ENCODE data around the gene SLC49A3.
"Not testable (repeated sequence)": the region's sequence is repeated elsewhere in the genome, so short reads cannot be mapped to it uniquely, and the experiment has no call there.

The SLC49A3 gene

DNA sequence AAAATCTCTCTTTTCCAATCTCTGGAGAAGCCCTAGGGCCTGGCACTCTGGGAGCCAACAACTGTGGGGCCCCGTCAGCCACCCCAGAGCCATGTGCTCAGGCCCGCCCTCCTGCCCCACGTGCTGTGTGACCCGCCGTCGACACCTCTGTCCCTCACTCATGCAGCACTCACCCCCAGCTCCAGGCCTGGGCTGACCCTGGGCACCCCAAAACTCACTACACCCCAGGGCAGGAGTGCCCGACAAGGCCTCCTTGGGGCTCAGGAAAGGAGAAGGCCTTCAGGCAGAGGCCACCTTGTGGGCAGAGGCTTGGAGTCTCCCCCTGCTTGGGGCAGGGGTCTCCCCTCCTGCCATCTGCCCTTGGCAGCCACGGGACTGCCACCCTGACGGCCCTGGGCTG, 8.9 kb downstream of the SLC49A3 start:
- DNase-seq: no peak

DNA sequence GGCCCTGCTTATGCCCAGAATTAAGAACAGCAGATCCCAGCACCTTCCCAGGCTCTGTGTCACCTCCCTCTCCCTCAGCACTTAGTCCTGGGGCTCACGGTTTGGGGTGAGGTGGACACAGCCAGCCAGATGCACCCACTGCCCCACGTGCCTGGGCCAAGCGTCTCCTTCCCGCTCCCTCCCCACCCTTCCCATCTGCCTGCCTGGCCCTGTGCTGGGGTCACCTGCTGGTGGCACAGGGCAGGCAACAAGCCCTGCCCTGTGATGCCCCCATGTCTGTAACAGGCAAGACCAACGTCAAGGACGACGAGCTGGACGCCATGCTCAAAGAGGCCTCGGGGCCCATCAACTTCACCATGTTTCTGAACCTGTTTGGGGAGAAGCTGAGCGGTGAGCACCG, 9.3 kb downstream of the SLC49A3 start:
- no peak for DNase-seq

DNA sequence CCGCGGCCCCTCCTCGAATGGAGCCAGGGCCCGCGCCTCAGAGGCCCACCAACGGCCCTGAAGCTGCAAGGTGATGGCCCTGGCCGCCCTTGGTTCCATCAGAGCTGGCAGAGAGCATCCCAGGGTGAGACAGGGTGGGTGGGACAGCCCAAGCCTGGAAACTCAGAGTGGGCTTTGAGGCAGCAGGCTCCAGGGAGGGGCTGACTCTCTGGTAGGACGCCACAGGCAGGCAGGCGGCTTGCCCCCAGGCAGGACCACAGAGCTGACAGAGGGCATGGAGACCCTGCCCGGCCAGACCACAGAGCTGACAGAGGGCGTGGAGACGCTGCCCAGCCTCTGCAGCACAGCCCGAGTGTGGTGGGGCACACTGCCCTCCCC, 9.9 kb downstream of the SLC49A3 start:
- DNase-seq: no peak

DNA sequence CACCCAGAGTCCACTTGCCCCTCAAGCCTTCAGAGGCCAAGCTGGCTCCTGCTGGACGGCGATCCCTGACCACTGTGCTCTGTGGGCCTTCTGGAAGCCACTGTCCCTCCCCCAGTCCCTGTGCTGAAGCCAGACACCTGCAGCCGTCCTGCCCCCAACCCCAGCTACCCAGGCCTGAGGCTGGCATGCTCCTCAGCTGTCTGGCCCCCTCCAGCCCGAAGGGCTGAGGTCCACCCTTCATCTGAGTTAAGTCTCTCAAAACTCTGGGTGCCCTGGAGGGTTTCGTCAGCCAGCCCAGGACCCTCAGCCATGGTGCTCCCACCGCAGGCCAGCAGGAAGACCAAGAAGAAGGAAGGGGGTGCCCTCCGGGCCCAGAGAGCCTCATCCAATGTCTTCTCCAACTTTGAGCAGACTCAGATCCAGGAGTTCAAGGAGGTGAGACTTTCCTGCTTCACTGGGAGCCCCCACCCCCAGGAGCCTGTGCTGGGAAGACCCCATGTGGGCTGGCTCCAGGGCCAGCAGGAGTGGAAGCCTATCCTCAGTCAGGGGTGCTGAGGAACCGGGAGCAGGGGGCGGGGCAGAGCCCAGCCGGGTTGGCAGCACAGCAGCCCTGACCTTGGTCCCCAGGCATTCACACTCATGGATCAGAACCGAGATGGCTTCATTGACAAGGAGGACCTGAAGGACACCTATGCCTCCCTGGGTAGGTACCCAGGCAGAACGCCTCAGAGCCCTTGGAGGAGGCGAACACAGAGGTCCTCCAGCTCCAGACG, 10.4 kb downstream of the SLC49A3 start:
- no peak for DNase-seq

DNA sequence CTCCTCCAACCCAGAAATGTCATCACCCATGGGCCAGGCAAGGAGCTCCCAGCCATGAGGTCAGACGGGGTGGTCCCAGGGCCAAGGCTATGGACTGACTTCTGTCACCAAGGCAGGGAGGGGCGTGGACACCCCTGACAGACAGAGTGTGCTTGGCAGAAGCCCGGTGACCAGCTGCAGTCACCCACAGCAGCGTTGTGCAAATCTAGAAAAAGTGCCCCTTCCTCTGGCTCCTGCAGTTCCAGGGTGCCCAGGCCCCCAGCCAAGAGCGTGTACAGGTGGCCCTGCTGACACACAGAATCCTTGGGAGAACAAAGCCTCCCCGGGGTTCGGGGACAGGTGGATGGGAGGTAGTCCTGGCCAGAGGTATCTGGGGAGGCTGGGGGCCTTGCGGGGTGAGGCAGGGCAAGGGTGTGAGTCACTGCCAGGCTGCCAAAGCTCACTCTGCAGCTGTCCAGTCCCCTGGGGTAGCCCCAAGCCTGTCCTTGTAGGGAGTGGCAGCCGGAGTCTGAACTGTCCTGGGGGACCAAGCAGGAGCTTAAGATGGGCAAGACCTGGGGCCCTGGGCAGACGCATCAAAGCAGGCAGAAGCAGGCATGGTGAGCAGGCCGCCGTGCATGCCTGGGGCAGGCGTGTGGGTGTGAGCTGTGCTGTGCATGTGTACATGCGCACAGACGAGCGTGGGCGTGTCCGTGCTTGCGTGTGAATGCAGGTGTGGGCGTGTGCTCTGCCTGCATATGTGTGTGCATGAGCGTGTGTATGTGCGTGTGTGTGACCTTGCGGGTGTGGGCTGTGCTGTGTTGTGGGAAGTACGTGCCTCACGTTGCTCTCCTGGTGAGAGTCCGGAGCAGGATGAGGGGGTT, 11.3 kb downstream of the SLC49A3 start:
- DNase-seq: no peak

DNA sequence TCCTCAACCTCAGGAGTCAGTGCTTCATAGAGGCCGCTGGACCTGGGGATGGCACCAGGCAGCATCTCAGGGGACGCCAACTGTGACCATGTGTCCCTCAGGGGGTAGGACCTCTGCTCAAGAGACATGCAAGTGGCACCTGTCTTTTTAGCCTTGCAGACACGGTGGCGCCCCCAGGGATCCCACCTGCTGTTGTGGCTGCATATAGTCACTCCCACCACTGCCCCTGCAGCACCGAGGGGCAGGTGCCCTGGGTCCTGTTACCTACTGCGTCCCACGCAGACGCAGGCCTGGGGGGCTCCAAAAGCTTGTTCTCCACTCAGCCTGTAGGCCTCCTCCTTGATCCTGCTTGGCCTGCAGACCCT, 12.1 kb downstream of the SLC49A3 start:
- DNase-seq: no peak

DNA sequence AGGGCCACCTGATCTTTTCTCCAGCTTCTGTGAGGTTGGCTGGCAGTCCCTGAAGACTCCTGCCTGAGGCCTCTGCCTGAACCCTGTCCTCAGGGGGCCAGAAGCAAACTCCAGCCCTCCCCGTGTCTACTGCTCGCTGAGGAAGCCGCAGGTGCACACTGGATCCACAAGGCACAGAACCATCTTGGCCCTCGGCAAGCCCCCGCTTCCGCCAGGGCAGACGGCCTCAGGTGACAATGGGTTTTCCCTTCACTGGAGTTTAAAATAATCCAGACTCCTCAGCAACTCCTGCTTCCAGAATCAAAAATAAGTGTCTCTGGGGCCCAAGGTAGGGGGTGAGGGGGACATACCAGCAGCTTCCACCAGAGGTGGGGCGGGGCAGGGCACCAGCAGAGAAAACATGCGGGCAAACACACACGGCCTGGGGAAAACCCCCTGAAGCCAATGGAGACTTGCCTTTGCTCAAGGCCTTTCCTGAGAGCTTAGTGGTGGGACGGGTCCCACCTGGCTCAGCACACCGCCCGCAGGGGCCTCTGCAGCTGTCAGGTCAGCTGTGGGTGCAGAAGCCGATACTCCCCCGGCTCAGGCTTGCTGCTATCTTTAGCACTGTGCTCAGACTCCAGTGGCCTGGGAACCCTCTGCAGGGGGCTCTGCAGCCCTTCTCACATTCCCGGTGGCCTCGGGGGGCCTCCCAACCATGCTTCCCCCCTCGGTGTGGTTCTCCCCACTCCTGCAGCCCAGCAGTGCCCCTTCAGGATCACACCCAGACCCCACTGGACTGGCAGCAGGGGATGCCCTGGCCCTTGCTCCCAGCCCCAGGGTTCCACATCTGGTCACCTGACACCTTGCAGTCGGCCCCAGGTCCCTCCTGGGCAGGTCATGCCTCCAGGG, 12.7 kb downstream of the SLC49A3 start:
- no peak for DNase-seq

DNA sequence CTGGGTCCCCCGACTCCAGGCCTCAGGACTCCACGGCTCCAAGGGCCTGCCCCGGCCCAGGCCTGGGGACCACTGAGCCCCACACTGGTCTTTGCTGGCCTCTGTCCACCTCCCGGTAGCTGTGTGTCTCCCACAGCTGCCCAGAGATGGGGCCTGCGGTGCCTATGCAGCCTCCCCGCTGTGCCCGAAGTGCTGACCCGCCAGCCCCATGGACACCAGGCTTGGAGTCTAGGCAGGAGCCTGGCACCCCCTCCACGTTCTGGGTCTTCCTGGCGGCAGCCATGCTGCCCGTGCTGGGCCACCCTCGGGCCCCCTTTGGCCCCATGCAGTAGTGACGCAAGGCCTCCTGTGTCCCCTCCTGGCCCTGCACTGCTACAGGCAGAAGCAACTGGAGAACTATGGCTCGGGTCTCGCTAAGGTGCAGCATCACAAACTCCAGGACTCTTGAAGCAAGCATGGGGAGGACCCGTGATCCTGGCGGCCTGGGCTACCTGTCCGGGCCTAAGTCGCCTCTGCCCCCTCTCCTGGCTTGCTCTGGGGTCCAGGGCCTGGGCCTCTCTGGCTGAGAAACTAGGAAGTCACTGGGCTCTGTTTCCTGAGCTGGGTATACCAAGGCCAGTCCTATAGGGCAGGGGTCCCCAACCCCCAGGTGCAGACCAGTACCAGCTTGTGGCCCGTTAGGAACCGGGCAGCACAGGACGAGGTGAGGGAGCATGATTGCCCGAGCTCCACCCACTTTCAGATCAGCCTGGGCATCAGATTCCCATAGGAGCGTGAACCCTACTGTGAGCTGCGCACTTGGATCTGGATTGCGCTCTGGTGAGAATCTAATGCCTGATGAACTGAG, 13.7 kb downstream of the SLC49A3 start:
- DNase-seq: no peak

DNA sequence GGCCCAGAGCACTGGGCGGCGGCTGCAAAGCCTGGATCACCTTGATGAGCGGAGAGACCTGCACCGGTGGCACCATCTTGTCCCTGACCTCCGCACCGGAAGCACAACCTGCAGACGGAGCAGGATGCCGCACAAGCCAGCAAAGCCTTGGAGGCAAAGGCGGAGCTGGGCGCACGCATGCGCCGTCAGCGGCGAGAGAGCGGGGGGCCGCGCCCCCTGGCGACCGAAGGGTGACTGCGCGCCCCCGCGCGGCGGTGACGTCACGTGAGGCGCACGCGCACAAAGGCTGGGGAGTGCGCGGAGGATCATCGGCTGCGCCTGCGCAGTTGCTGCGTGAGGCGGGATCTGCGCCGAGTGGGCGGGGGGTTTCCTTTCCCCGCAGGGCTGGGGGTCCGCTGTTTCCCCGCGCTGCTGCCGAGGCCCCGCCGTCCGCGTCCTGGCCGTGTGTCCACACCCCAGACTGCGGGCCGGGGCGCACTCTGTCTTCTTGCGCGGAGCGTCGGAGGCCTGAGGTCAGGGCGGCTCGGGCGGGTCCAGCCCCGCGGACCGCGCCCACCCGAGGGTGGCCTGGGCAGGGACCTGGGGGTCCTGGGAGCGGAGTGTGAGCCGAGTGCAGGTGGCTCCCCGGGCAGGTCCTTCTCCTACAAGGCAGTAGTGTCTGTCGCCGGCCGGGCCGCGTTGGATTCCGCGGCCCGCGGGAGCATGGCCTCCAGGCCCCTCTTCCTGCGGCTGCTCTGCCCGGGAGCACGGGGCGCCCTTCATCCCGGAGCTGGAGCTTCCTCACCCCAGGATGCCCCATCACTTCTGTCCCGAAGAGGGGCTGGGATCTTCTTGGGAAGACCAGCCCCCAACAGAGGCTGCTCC, 14.5 kb downstream of the SLC49A3 start, which contains the start of the genes ATP5ME and MYL5:
Gene ATP5ME, minus strand, starts transcription at position 105 of the 864 bp plus-strand sequence. Its CDS starts 29 bp downstream, at position 76.
Gene MYL5, plus strand, starts transcription at position 371 of the 864 bp plus-strand sequence. CDS start 3,485 bp downstream, outside the sequence.
- peak; percentile 86 to 88 for DNase-seq

DNA sequence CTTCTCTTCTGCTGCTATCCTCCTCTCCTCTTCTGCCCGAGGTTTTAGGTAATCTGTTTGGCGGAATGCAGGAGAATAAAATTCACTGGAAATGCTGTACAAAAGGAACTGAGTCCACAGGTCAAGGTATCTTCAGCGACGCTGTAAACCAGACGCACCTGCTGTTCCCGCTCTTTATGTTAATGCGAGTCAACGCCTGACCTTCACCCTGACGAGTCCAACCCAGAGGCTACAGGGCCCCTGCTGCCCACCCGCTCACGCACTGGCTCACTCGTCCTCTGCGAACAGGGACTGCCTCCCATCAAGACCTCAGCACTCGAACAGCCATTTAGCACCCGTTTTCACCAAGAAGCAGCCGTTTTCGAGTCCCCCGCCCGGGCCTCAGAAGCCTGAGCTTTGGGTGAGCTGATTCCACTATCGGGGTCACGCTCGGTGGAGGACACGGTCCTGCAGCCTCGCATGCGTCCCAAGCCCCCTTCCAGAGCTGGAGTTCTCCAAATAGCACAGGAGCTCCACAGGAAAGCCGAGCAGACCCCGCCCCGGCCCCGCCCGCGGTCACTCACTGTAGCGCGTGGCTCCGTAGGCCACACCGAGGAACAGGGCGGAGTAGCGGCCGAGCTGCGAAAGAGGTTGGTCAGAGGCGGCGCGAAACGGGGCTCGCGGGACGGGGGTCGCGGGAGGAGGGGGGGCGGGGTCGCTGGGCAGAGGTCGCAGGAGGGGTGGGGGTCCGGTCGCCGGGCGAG, 15.4 kb downstream of the SLC49A3 start:
- no peak for DNase-seq

DNA sequence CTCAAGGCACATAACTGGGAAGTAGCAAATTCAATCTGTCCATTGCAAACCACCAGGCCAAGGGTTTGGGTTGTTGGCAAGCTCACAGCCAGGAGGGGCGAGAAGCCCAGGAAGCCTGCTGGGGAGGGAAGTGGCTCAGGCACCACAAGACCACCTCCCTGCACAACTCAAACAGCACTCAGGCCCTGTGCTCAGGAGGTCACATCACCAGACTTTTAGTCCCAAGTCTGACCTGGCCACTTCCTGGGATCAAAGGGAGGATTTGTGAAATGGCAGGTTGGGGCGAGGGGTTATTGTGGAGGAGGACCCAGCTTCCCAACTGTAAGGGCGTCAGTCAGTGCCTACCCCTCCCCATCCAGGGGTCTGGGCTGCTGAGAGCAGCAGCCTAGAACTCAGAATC, 17.2 kb downstream of the SLC49A3 start:
- no peak for DNase-seq

DNA sequence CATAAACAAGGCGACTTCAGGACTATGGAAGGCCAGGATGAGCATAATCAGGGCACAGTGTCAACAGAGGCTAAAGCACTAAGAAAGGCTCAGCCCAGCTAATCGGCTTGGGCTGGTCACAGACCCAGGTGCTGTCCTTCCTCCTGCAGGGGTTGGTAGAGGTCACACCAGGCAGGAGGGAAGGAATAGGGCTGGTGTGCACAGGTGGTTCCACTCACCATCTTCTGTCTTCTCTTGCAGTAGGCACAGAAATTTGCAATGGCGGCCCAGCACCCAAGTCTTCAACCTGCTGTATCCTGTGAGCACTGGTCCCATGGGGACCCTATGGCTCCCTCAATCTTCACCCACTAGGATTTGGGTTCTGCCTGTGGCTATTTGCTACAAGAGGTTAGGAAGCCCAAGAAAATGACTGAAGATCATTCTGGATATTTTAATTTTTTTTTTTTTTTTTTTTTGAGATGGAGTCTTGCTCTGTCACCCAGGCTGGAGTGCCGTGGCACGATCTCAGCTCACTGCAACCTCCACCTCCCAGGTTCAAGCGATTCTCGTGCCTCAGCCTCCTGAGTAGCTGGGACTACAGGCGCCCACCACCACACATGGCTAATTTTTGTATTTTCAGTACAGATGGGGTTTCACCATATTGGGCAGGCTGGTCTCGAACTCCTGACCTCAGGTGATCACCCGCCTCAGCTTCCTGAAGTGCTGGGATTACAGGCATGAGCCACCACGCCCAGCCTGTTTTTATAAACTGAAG, 19.0 kb downstream of the SLC49A3 start:
- DNase-seq: not testable (repeated sequence)

DNA sequence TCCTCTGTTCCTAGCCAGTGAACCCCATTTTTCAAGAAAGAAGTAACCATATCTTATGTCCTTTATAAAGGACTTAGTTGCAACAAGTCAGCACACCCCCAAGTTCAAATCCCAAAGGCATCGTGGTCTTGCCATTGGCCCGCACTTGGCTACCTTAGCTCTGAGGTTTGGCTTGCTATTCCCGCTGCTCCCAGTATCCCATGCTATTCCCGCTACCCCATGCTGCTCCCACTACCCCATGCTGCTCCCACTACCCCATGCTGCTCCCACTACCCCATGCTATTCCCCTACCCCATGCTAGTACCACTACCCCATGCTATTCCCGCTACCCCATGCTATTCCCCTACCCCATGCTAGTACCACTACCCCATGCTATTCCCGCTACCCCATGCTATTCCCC, 20.7 kb downstream of the SLC49A3 start:
- not testable (repeated sequence) for DNase-seq

DNA sequence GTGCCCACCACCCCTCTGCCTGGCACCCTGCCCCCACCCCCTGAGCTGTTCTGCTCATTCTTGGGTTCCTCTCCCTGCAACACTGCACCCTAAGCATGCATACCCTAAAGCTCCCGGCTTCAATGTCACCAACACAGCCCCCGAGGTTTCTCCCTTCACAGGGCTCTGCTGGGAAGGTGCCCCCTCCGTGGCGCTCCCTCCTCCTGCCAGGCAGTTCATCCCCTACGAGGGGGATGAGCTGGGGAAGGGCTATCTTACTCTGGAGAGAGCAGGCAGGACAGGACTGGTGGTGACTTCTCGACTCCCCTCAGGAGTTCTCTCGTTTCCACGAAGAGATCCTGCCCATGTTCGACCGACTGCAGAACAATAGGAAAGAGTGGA, 21.4 kb downstream of the SLC49A3 start:
- DNase-seq: no peak

DNA sequence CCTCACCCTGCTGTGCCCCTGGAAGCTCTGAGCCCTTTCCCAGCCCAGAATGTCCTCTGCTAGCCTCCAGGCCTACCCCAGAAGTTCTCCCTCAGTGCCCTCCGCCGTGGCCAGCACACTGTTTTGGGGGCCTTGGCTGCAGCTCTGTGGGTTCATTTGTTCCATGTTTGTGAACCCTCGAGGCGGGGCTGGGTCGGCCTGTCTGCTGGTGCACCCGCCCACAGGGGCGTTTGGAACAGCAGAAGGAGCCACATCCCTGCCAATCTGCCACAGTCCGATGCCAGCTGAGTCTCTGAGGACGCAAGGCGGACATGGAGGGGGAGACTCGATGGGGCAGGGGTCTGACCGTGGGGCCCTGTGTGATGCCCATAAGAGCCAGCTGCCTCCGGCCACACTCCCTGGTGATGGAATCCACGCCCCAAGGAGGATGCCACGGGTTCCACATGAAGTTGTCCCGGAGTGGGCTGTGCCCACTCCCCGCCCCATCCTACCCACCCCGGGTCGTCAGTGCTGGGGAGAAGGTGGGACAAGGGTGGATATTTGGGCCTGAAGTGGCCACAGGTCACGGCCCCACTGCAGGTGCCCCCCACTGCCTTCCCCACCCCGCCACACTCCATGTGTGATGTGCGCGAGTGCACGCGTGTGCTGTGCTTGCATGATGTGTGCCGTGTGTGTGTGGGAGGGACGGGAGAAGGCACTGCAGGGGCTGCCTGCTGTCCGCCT, 22.0 kb downstream of the SLC49A3 start:
- DNase-seq: no peak

DNA sequence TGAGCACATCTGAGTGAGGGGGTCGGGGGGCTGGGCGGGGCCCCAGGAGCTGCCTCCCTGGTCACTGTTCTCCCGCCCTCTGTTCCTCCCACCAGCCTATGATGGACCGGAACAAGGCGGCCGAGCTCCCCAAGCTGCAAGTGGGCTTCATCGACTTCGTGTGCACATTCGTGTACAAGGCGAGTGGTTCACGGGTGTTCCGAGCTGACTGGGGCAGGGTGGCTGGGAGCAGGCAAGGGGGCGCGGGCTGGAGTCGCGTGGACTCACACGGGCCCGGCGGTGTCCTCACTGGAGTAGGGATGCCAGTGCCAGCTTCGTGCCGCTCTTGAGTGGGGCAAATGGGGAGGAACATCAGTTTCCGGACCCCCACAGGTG, 22.5 kb downstream of the SLC49A3 start:
- DNase-seq: no peak

DNA sequence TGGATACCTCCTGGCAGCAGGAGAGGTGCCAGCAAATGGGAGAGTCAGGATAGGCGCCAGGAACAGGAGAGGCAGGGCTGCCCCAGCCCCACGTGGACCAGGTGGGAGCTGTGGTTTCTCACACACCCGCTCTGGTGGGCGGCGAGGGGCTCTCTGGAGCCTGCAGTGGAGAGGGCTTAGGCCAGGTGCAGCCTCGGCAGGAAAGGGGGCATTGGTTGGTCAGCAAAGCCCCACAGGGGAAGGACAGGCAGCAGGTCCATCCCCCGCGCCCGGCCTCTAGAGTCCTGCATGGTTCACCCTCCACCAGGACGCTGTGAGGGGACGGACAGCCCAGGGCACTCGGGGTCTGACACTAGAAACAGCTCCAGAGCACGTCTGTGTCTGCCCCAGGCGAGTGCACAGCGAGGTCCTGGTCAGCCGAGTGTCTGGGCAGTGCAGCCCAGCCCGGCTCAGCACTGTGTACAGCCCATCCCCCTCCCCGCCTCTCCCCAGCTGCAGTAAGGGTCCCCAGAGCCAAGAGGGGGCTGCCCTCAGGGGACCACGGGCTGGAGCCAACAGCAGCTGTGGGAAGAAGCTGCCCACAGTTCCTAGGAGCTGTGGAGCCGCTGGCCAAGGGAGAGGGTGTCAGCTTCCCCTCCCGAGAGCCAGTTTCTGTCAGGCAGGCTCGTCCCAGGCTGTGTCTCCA, 23.1 kb downstream of the SLC49A3 start:
- DNase-seq: no peak

DNA sequence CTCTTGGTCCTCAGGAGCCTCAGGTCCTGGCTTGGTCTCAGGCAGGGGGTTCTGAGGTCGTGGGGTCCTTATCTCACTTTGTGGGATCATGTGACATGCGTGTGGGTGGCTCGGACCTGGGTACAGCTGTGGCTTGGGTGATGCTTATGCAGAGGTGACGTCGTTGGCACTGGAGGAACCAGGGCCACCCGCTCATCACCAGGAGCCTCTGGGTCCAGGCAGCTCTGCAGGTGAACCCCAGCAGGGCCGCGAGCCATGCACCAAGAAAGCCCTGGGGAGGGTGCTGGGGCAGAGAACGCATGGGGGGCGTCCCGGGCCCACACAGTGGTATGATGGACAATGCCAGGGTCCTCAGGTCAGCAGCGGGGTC, 23.6 kb downstream of the SLC49A3 start:
- no peak for DNase-seq

Measured in Kasumi-1 (cell line).